Measurements from ENCODE around the gene CAMK2D.
"Not testable (repeated sequence)": the region's sequence is repeated elsewhere in the genome, so short reads cannot be mapped to it uniquely, and the experiment has no call there.

The CAMK2D gene

GRCh38 chr4:113761620-113762185 lies at the start of gene CAMK2D:
Gene CAMK2D (minus strand): TSS chr4:113761738. CDS start chr4:113761068, 670 bp downstream.
- peak; percentile 66 for DNase-seq

- DNase-seq: no peak
Measured at GRCh38 chr4:113810906-113811305, 49.4 kb upstream of the CAMK2D start.

GRCh38 chr4:113809311-113809710 lies 47.8 kb upstream of the CAMK2D start:
- no peak for DNase-seq

- no peak for DNase-seq
Measured at GRCh38 chr4:113806850-113807249, 45.3 kb upstream of the CAMK2D start.

- DNase-seq: no peak
Measured at GRCh38 chr4:113801882-113802281, 40.3 kb upstream of the CAMK2D start.

GRCh38 chr4:113796381-113796780 lies 34.8 kb upstream of the CAMK2D start:
- not testable (repeated sequence) for DNase-seq

- no peak for DNase-seq
Measured at GRCh38 chr4:113790478-113790877, 28.9 kb upstream of the CAMK2D start.

- DNase-seq: no peak
Measured at GRCh38 chr4:113788888-113789287, 27.4 kb upstream of the CAMK2D start.

- DNase-seq: no peak
Measured at GRCh38 chr4:113785781-113786180, 24.2 kb upstream of the CAMK2D start.

- DNase-seq: no peak
Measured at GRCh38 chr4:113784497-113785250, 23.1 kb upstream of the CAMK2D start.

- DNase-seq: no peak
Measured at GRCh38 chr4:113783701-113784100, 22.2 kb upstream of the CAMK2D start.

- no peak for DNase-seq
Measured at GRCh38 chr4:113783289-113783688, 21.8 kb upstream of the CAMK2D start.

- peak; percentile 12 for DNase-seq
Measured at GRCh38 chr4:113781439-113782040, 20.0 kb upstream of the CAMK2D start.

- no peak for DNase-seq
Measured at GRCh38 chr4:113776679-113777078, 15.1 kb upstream of the CAMK2D start.

- DNase-seq: no peak
Measured at GRCh38 chr4:113776016-113776415, 14.5 kb upstream of the CAMK2D start.

- no peak for DNase-seq
Measured at GRCh38 chr4:113773756-113774155, 12.2 kb upstream of the CAMK2D start.

GRCh38 chr4:113773014-113773413 lies 11.5 kb upstream of the CAMK2D start:
- DNase-seq: no peak

GRCh38 chr4:113772319-113772718 lies 10.8 kb upstream of the CAMK2D start:
- no peak for DNase-seq

GRCh38 chr4:113769744-113770143 lies 8.2 kb upstream of the CAMK2D start:
- no peak for DNase-seq

GRCh38 chr4:113768952-113769351 lies 7.4 kb upstream of the CAMK2D start:
- no peak for DNase-seq

- no peak for DNase-seq
Measured at GRCh38 chr4:113766882-113767281, 5.3 kb upstream of the CAMK2D start.

GRCh38 chr4:113764720-113765264 lies 3.3 kb upstream of the CAMK2D start:
- no peak for DNase-seq

- DNase-seq: not testable (repeated sequence)
Measured at GRCh38 chr4:113763923-113764322, 2.4 kb upstream of the CAMK2D start.

GRCh38 chr4:113763029-113763285 lies 1.4 kb upstream of the CAMK2D start:
- no peak for DNase-seq
